GF-D8 (cell line): Measurements from ENCODE around the gene ACSBG1.

ENCODE experiments used
- DNase-seq: peaks from one replicate; lab custom pipeline; 2025; lab: John Stamatoyannopoulos, UW

ACSBG1 gene

GRCh38 chr15:78201281-78202190, 32.8 kb downstream of the ACSBG1 start:
- no peak for DNase-seq

- DNase-seq, result no peak
These were observed 34.0 kb downstream of the ACSBG1 start for GRCh38 chr15:78200276-78200930.

- DNase-seq, result no peak
These were observed 36.7 kb downstream of the ACSBG1 start for GRCh38 chr15:78197632-78198031.

- DNase-seq, result no peak
These were observed 38.6 kb downstream of the ACSBG1 start for GRCh38 chr15:78195735-78196201.

GRCh38 chr15:78194568-78194925, 39.8 kb downstream of the ACSBG1 start:
- no peak for DNase-seq

- DNase-seq, result no peak
These were observed 40.4 kb downstream of the ACSBG1 start for GRCh38 chr15:78193731-78194567.

GRCh38 chr15:78192826-78193594, 41.4 kb downstream of the ACSBG1 start:
- DNase-seq, result no peak

- DNase-seq, result no peak
These were observed 51.5 kb downstream of the ACSBG1 start for GRCh38 chr15:78182821-78183220.

- no peak for DNase-seq
These were observed 52.0 kb downstream of the ACSBG1 start for GRCh38 chr15:78182336-78182700.

- no peak for DNase-seq
These were observed 54.5 kb downstream of the ACSBG1 start for GRCh38 chr15:78179906-78180305.

- no peak for DNase-seq
These were observed 55.0 kb downstream of the ACSBG1 start for GRCh38 chr15:78179286-78179840.

- no peak for DNase-seq
These were observed 56.3 kb downstream of the ACSBG1 start for GRCh38 chr15:78178064-78178463.

GRCh38 chr15:78177447-78177873, 56.9 kb downstream of the ACSBG1 start:
- DNase-seq, result no peak

- no peak for DNase-seq
These were observed 59.0 kb downstream of the ACSBG1 start for GRCh38 chr15:78175330-78175729.

GRCh38 chr15:78174401-78174800, 60.0 kb downstream of the ACSBG1 start:
- DNase-seq, result peak; percentile 34

GRCh38 chr15:78171864-78172472, 62.4 kb downstream of the ACSBG1 start:
- DNase-seq, result no peak

- DNase-seq, result no peak
These were observed 63.3 kb downstream of the ACSBG1 start for GRCh38 chr15:78170848-78171773.

- DNase-seq, result no peak
These were observed 65.8 kb downstream of the ACSBG1 start for GRCh38 chr15:78168608-78169007.

- DNase-seq, result no peak
These were observed 67.0 kb downstream of the ACSBG1 start for GRCh38 chr15:78167227-78167888.
